ENCODE measurements around the gene LIMS4.
"Not testable (repeated sequence)": the region's sequence is repeated elsewhere in the genome, so short reads cannot be mapped to it uniquely, and the experiment has no call there.

DNA sequence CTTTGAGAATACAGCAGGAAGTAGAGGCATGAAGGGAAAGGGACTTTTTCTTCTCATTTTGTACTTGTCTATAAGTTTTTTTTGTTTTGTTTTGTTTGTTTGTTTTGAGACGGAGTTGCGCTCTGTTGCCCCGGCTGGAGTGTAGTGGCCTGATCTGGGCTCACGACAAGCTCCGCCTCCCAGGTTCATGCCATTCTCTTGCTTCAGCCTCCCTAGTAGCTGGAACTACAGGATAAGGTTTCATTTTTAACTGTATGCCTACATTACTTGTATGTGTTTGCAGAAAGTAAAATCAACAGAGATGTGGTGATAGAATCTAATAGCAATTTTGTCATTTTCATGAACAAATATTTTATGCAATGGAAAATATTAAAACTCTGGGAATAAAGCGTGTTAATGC, 38.1 kb downstream of the LIMS4 start:
- TF ChIP-seq, protein P1, sequence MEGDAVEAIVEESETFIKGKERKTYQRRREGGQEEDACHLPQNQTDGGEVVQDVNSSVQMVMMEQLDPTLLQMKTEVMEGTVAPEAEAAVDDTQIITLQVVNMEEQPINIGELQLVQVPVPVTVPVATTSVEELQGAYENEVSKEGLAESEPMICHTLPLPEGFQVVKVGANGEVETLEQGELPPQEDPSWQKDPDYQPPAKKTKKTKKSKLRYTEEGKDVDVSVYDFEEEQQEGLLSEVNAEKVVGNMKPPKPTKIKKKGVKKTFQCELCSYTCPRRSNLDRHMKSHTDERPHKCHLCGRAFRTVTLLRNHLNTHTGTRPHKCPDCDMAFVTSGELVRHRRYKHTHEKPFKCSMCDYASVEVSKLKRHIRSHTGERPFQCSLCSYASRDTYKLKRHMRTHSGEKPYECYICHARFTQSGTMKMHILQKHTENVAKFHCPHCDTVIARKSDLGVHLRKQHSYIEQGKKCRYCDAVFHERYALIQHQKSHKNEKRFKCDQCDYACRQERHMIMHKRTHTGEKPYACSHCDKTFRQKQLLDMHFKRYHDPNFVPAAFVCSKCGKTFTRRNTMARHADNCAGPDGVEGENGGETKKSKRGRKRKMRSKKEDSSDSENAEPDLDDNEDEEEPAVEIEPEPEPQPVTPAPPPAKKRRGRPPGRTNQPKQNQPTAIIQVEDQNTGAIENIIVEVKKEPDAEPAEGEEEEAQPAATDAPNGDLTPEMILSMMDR (IDR thresholded peaks at IDR 0.05; ENCODE audit: low read length), result not testable (repeated sequence)
- TF ChIP-seq EZH2 (optimal IDR thresholded peaks at IDR 0.05; ENCODE audit: low read depth, low read length), result not testable (repeated sequence)

All from MM.1S (cell line).